ENCODE data around the gene MR1. TPM values are rescaled to one million over a fixed set of nuclear protein-coding genes. Genes with fewer than 3 reads are reported as not detected.

Gene MR1
- polyA plus RNA-seq, 1 donor (not counting 4 experiments of a cell fraction or from before 2014, with no cell fraction given): 32.3 TPM

- DNase-seq (ENCODE audit: low read depth, low spot score): no peak
- H3K27ac ChIP-seq (ENCODE audit: control insufficient read depth, insufficient read depth, low read length): no peak overlapping the region
- dilution Hi-C loops (cut with MboI; ENCODE audit: extremely low pct_ligation_motif_present, low sequenced_read_pairs): no loop called here
- no peak overlapping the region for H2AFZ ChIP-seq (ENCODE audit: control insufficient read depth, low read length)
- H3K9ac ChIP-seq (ENCODE audit: control insufficient read depth, extremely low read depth, insufficient read depth, low read length): no peak overlapping the region
- no peak overlapping the region for H3K4me2 ChIP-seq (ENCODE audit: control insufficient read depth, extremely low read depth, insufficient read depth, low read depth, low read length)
- FAIRE-seq: no peak
- H3K4me3 ChIP-seq (ENCODE audit: control insufficient read depth in 2 of 3, extremely low read depth in 1 of 3, insufficient read depth in 2 of 3, low read depth in 1 of 3, low read length in 3 of 3): no peak overlapping the region
- H3K27me3 ChIP-seq (ENCODE audit: control insufficient read depth, extremely low read depth, insufficient read depth, low read length): no peaks in the 10 kb centered on the region
- TF ChIP-seq, protein P1, sequence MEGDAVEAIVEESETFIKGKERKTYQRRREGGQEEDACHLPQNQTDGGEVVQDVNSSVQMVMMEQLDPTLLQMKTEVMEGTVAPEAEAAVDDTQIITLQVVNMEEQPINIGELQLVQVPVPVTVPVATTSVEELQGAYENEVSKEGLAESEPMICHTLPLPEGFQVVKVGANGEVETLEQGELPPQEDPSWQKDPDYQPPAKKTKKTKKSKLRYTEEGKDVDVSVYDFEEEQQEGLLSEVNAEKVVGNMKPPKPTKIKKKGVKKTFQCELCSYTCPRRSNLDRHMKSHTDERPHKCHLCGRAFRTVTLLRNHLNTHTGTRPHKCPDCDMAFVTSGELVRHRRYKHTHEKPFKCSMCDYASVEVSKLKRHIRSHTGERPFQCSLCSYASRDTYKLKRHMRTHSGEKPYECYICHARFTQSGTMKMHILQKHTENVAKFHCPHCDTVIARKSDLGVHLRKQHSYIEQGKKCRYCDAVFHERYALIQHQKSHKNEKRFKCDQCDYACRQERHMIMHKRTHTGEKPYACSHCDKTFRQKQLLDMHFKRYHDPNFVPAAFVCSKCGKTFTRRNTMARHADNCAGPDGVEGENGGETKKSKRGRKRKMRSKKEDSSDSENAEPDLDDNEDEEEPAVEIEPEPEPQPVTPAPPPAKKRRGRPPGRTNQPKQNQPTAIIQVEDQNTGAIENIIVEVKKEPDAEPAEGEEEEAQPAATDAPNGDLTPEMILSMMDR (optimal IDR thresholded peaks at IDR 0.05 in 1 of 3, IDR thresholded peaks at IDR 0.05 in 1 of 3, conservative IDR thresholded peaks at IDR 0.05 in 1 of 3; ENCODE audit: extremely low read depth in 1 of 3, insufficient read depth in 2 of 3, low read length in 3 of 3): no peak
- TF ChIP-seq EZH2 (IDR thresholded peaks at IDR 0.05; ENCODE audit: low read length): no peak
- no peaks in the 10 kb centered on the region for H3K36me3 ChIP-seq (ENCODE audit: control insufficient read depth in 2 of 2, extremely low read depth in 1 of 2, insufficient read depth in 2 of 2, low read length in 2 of 2)
- H3K9me3 ChIP-seq (ENCODE audit: control insufficient read depth, low read depth, low read length): no peaks in the 10 kb centered on the region
- peaks cover 67% of the 10 kb centered on the region for H3K4me1 ChIP-seq (ENCODE audit: control insufficient read depth, extremely low read depth, insufficient read depth, low read length)
- H3K9me1 ChIP-seq (ENCODE audit: control insufficient read depth, extremely low read depth, insufficient read depth, low read length): no peaks in the 10 kb centered on the region
- no peaks in the 10 kb centered on the region for H4K20me1 ChIP-seq (ENCODE audit: control insufficient read depth, extremely low read depth, insufficient read depth, low read length)
- H3K79me2 ChIP-seq (ENCODE audit: control insufficient read depth, insufficient read depth, low read length): no peaks in the 10 kb centered on the region
These were observed 69.1 kb downstream of the MR1 start for GRCh38 chr1:181102841-181103240.

GRCh38 chr1:181103399-181103798 lies 69.6 kb downstream of the MR1 start:
- no peak overlapping the region for H3K4me2 ChIP-seq (ENCODE audit: control insufficient read depth, extremely low read depth, insufficient read depth, low read depth, low read length)
- H4K20me1 ChIP-seq (ENCODE audit: control insufficient read depth, extremely low read depth, insufficient read depth, low read length): no peaks in the 10 kb centered on the region
- no peaks in the 10 kb centered on the region for H3K9me3 ChIP-seq (ENCODE audit: control insufficient read depth, low read depth, low read length)
- no peak overlapping the region for H3K27ac ChIP-seq (ENCODE audit: control insufficient read depth, insufficient read depth, low read length)
- dilution Hi-C loops (cut with MboI; ENCODE audit: extremely low pct_ligation_motif_present, low sequenced_read_pairs): no loop called here
- no peaks in the 10 kb centered on the region for H3K36me3 ChIP-seq (ENCODE audit: control insufficient read depth in 2 of 2, extremely low read depth in 1 of 2, insufficient read depth in 2 of 2, low read length in 2 of 2)
- FAIRE-seq (no peak), DNase-seq (ENCODE audit: low read depth, low spot score) (no peak)
- H3K9me1 ChIP-seq (ENCODE audit: control insufficient read depth, extremely low read depth, insufficient read depth, low read length): no peaks in the 10 kb centered on the region
- no peaks in the 10 kb centered on the region for H3K79me2 ChIP-seq (ENCODE audit: control insufficient read depth, insufficient read depth, low read length)
- H3K4me1 ChIP-seq (ENCODE audit: control insufficient read depth, extremely low read depth, insufficient read depth, low read length): peaks cover 73% of the 10 kb centered on the region
- no peak overlapping the region for H3K9ac ChIP-seq (ENCODE audit: control insufficient read depth, extremely low read depth, insufficient read depth, low read length)
- H3K4me3 ChIP-seq (ENCODE audit: control insufficient read depth in 2 of 3, extremely low read depth in 1 of 3, insufficient read depth in 2 of 3, low read depth in 1 of 3, low read length in 3 of 3): no peak overlapping the region
- H3K27me3 ChIP-seq (ENCODE audit: control insufficient read depth, extremely low read depth, insufficient read depth, low read length): no peaks in the 10 kb centered on the region
- no peak overlapping the region for H2AFZ ChIP-seq (ENCODE audit: control insufficient read depth, low read length)
- TF ChIP-seq, protein P1 (optimal IDR thresholded peaks at IDR 0.05 in 1 of 3, IDR thresholded peaks at IDR 0.05 in 1 of 3, conservative IDR thresholded peaks at IDR 0.05 in 1 of 3; ENCODE audit: extremely low read depth in 1 of 3, insufficient read depth in 2 of 3, low read length in 3 of 3): no peak
- TF ChIP-seq EZH2 (IDR thresholded peaks at IDR 0.05; ENCODE audit: low read length): no peak
